ENCODE measurements around the gene EPX.

- TF ChIP-seq CTCF (conservative IDR thresholded peaks at IDR 0.05; ENCODE audit: low read depth, low read length), result no peak
- TF ChIP-seq EZH2 (IDR thresholded peaks at IDR 0.05; ENCODE audit: low read length, unreplicated experiment), result no peak
These were observed 4.9 kb upstream of the EPX start for GRCh38 chr17:58187675-58188074.
